Spleen (tissue), 7 donors: ENCODE measurements around the gene MAG.
A peak's percentile ranks its signal among the peaks of the same experiment; 100 is the strongest.

Experiments used
- POLR2AphosphoS5 ChIP-seq, 3 donors: sonication (generic); formaldehyde crosslinking; IDR thresholded peaks; one replicate each; pipeline ENCODE4 v1.5.1; 2017; ENCODE audit warnings: antibody characterized with exemption in 3 of 3
- TF ChIP-seq, protein P1 (sequence below), 11 experiments: fragments of 200-600 bp in 7 of 11; fragments of 450-650 bp in 4 of 11; sonication (generic) in 4 of 11; IDR thresholded peaks in 8 of 11; conservative IDR thresholded peaks in 3 of 11; 1 replicate in 7 of 11; 2 replicates in 4 of 11; pipeline versions ENCODE4 v1.4.0 to v1.8.0; 2016 to 2021; ENCODE audit warnings: antibody characterized with exemption in 11 of 11, inconsistent platforms in 4 of 11, mild to moderate bottlenecking in 1 of 11
- donor health status: DM: no; HTN: no; CAD: no; lungs with moderate emphysema.
- donor health status: DM: no; HTN: no; CAD: no.
- donor health status: DM: no; HTN: no; CAD: no.

- TF ChIP-seq, protein P1, sequence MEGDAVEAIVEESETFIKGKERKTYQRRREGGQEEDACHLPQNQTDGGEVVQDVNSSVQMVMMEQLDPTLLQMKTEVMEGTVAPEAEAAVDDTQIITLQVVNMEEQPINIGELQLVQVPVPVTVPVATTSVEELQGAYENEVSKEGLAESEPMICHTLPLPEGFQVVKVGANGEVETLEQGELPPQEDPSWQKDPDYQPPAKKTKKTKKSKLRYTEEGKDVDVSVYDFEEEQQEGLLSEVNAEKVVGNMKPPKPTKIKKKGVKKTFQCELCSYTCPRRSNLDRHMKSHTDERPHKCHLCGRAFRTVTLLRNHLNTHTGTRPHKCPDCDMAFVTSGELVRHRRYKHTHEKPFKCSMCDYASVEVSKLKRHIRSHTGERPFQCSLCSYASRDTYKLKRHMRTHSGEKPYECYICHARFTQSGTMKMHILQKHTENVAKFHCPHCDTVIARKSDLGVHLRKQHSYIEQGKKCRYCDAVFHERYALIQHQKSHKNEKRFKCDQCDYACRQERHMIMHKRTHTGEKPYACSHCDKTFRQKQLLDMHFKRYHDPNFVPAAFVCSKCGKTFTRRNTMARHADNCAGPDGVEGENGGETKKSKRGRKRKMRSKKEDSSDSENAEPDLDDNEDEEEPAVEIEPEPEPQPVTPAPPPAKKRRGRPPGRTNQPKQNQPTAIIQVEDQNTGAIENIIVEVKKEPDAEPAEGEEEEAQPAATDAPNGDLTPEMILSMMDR (IDR thresholded peaks at IDR 0.05 in 8 of 11, conservative IDR thresholded peaks at IDR 0.05 in 3 of 11): no peak
- TF ChIP-seq POLR2AphosphoS5 (IDR thresholded peaks at IDR 0.05): peak in 2 of 3 donors; percentile 21 to 68
Measured at GRCh38 chr19:35341565-35342225, 49.7 kb downstream of the MAG start.
